Activated gamma-delta T cell treated with Interleukin-2 at 50 U/mL for 16 hours (primary cell): Measurements from ENCODE around the gene CACNA2D2.

Experiments
- DNase-seq: peaks from one replicate; pipeline ENCODE4 v3.0.0-alpha.2; 2020

CACNA2D2 gene

GRCh38 chr3:50322386-50323091 is 180.9 kb downstream of the CACNA2D2 start, which contains the start of gene HYAL2:
TSS of gene HYAL2 (minus strand) at chr3:50322745. CDS start at chr3:50320489, 2,256 bp downstream.
- DNase-seq, result no peak

- DNase-seq, result no peak
Observed at GRCh38 chr3:50322115-50322385, 181.4 kb downstream of the CACNA2D2 start.

- peak; percentile 74 for DNase-seq
Observed at GRCh38 chr3:50321336-50322114, 181.9 kb downstream of the CACNA2D2 start.

GRCh38 chr3:50320853-50321335 is 182.5 kb downstream of the CACNA2D2 start:
- peak; percentile 44 for DNase-seq

- no peak for DNase-seq
Observed at GRCh38 chr3:50319894-50320625, 183.4 kb downstream of the CACNA2D2 start.

- DNase-seq, result no peak
Observed at GRCh38 chr3:50319181-50319893, 184.1 kb downstream of the CACNA2D2 start.

GRCh38 chr3:50318615-50319014 is 184.8 kb downstream of the CACNA2D2 start:
- DNase-seq, result no peak

GRCh38 chr3:50318163-50318562 is 185.3 kb downstream of the CACNA2D2 start:
- no peak for DNase-seq

GRCh38 chr3:50317300-50317699 is 186.1 kb downstream of the CACNA2D2 start:
- DNase-seq, result no peak

GRCh38 chr3:50316657-50317242 is 186.7 kb downstream of the CACNA2D2 start:
- DNase-seq, result peak; percentile 78

- no peak for DNase-seq
Observed at GRCh38 chr3:50314816-50315215, 188.6 kb downstream of the CACNA2D2 start.

- no peak for DNase-seq
Observed at GRCh38 chr3:50314342-50314741, 189.1 kb downstream of the CACNA2D2 start.
